Measurements from ENCODE around the gene CIRBP. TPM values are rescaled to one million over a fixed set of nuclear protein-coding genes. Genes with fewer than 3 reads are reported as not detected.
A peak's percentile ranks its signal among the peaks of the same experiment; 100 is the strongest.

Gene CIRBP
- total RNA-seq, 1 donor from 2014 or later, result 352 TPM

DNA sequence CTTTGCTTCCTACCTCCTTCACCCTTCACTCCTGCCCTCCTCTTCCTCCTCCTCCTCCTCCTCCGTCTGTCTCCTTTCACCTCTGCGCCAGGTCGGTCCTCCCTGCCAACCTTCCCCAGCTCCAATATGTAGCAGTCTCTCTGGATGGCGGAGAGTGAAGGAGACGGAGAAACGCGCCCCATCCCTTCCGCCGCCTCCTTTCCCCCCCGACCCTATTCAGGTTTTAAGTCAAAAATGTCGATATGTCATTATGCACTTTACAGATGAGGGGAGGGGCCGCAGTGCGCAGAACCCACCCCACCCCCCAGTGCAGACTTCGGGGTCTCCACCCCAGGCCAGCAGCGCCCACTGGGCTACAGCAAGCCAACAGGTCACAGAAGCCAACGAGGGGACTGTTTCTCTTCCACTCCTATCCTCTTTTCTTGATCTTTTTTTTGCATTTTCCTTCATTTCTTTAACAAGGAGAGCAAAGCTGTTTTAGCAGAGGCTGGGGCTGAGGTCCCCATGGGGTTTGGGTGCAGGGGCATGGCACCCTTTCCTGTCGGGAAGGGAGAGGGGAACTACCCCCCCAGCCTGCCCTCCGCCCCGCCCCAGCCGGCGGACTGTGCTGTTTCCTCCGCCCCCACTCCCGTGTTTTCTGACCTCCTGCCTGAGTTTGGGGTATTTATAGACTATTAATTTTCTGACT, 11.5 kb upstream of the CIRBP start:
- Histone ChIP-seq H3K27me3 (ENCODE audit: low read depth) (no peaks in the 10 kb centered on the region), H3K4me1 (peaks cover 91% of the 10 kb centered on the region)
- DNase-seq, result no peak

DNA sequence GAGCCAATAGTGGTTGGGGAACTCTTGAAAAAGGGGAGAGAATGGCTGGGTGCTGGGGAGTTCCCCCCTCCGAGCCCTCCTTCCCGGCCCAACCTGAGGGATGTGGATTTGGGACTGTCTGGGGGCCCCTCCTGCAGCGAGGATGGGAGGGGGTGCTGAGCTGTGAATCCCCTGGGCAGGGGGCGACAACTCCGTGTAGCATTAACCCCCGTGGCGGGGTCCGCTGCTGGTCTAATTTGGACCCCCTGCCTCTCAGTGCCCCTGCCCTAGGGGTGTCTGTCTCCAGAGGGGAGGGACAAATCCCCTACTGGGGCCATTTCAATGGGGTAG, 11.0 kb upstream of the CIRBP start:
- peak overlapping the region; percentile 76 for H3K4me3 ChIP-seq
- no peak for ATAC-seq
- peak overlapping the region; percentile 98 for H3K27ac ChIP-seq
- intact Hi-C loops (cut with DNase I), result no loop called here
- peaks cover 48% of the 10 kb centered on the region for H3K36me3 ChIP-seq
- peaks cover 94% of the 10 kb centered on the region for H3K4me1 ChIP-seq
- H3K27me3 ChIP-seq (ENCODE audit: low read depth), result no peaks in the 10 kb centered on the region
- no peaks in the 10 kb centered on the region for H3K9me3 ChIP-seq
- TF ChIP-seq, protein P1, sequence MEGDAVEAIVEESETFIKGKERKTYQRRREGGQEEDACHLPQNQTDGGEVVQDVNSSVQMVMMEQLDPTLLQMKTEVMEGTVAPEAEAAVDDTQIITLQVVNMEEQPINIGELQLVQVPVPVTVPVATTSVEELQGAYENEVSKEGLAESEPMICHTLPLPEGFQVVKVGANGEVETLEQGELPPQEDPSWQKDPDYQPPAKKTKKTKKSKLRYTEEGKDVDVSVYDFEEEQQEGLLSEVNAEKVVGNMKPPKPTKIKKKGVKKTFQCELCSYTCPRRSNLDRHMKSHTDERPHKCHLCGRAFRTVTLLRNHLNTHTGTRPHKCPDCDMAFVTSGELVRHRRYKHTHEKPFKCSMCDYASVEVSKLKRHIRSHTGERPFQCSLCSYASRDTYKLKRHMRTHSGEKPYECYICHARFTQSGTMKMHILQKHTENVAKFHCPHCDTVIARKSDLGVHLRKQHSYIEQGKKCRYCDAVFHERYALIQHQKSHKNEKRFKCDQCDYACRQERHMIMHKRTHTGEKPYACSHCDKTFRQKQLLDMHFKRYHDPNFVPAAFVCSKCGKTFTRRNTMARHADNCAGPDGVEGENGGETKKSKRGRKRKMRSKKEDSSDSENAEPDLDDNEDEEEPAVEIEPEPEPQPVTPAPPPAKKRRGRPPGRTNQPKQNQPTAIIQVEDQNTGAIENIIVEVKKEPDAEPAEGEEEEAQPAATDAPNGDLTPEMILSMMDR (IDR thresholded peaks at IDR 0.05), result no peak
- DNase-seq, result no peak

More for the DNA sequence above, 11.5 kb upstream of the CIRBP start:
- intact Hi-C loops (cut with DNase I), result no loop called here
- Histone ChIP-seq H3K27ac (peak overlapping the region; percentile 98), H3K4me3 (peak overlapping the region; percentile 76), H3K9me3 (no peaks in the 10 kb centered on the region), H3K36me3 (peaks cover 48% of the 10 kb centered on the region)
- TF ChIP-seq, protein P1 (IDR thresholded peaks at IDR 0.05), result no peak
- ATAC-seq, result no peak

DNA sequence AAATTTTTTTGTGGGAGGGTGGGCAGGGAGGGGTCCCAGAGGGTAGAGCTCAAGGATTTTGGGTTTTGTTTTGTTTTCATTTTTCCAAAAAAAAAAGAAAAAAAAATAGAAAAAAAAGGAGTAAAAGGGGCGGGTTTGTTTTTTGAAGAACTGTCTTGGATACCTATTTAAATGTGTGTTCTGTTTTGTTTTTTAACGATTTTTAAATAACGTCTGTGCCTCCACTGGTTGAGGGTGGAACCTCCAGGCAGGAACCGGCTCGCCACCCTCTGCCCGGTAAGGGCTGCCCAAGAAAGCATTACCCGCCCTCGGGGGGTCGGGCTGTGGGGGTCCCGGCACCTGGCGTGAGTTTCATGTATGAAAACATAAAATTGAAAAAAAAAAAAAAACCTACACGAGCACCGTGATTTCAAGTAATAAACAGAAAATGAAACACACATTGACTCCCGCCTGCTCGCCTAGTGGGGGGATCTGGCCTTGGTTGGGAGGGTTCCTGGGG, 10.4 kb upstream of the CIRBP start:
- DNase-seq, result no peak
- TF ChIP-seq, protein P1 (IDR thresholded peaks at IDR 0.05), result no peak
- peak overlapping the region; percentile 76 for H3K4me3 ChIP-seq
- peaks cover 44% of the 10 kb centered on the region for H3K36me3 ChIP-seq
- ATAC-seq, result no peak
- peak overlapping the region; percentile 98 for H3K27ac ChIP-seq
- intact Hi-C loops (cut with DNase I), result no loop called here
- no peaks in the 10 kb centered on the region for H3K9me3 ChIP-seq
- peaks cover 89% of the 10 kb centered on the region for H3K4me1 ChIP-seq
- H3K27me3 ChIP-seq (ENCODE audit: low read depth), result no peaks in the 10 kb centered on the region

DNA sequence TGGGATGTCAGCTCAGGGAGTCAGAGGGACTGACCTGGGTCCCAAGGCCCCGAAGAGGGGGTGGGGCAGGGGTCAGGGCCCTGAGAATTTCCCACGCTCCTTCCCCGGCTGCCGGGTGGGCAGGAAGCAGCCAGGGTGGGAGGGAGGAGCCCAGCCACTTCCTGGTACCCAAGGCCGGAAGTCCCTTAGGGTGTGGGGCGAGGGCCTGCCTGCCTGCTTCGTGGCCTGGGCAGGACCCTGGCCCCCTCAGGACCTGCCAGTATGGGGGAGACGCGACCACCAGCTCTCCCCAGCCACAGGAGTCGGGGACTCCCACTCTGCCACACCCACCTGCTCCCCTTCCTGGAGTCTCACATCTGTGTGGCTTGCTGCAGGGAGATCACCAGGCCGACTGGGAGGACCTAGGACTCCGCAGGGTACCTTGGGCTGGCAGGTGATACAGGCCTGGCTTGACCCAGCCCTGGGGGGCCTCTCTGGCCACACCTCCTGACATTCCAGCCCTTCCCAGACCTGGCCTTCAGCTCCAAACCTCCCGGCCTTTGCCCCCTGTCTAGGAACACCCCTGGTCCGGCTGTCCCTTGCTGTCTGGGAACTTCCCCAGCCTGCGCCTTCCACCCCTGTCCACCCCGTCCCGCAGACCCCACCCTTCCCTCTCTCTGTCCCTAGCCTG, 9.8 kb upstream of the CIRBP start:
- Histone ChIP-seq H3K4me1 (peaks cover 83% of the 10 kb centered on the region), H3K27me3 (ENCODE audit: low read depth) (no peaks in the 10 kb centered on the region), H3K27ac (peak overlapping the region; percentile 98), H3K36me3 (peaks cover 39% of the 10 kb centered on the region), H3K4me3 (peak overlapping the region; percentile 76), H3K9me3 (no peaks in the 10 kb centered on the region)
- ATAC-seq (peak; percentile 7 to 18), DNase-seq (peak; percentile 88)
- intact Hi-C loops (cut with DNase I), result no loop called here
- TF ChIP-seq, protein P1 (IDR thresholded peaks at IDR 0.05), result no peak

DNA sequence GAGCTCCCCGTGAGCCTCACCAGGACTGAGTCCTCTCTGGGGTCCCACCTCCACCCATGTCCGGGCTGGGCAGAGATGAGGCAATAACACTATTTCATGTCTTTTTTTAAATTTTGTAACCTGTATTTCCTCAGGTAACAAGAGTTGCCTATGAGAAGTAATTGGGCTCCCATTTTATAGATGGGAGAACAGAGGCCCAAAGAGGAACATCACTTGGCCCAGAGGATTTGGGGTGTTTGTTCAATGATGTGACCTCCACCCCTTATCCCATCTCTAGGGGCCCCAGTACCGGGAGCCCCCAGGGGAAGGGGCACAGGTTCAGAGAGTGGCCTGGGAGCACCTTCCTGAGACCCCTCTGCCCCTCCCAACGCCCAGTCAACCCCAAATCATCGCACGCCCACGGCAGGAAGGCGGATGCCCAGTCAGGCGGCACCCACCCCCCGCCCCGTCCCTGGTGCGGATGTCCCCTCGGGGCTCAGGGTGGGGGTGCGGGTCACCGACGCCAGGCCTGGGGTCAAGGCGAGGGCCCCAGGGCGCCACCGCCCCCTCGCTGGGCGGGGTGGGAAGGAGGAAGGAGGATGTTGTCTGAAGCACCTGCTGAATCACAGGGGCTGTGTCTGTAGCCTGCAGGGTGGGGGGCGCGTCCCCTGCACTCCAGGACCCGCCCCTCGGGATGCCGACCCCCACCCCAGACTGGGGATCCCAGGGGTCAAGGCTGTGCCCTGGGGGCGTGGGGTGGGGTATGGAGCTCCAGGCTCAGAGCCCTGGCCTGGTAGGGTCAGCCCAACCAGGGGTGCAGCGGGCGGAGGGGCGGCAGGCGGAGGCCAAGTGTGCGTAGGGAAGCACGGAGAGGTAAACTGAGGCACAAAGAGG, 9.0 kb upstream of the CIRBP start:
- Histone ChIP-seq H3K36me3 (peaks cover 31% of the 10 kb centered on the region), H3K4me1 (peaks cover 82% of the 10 kb centered on the region), H3K27me3 (ENCODE audit: low read depth) (no peaks in the 10 kb centered on the region), H3K4me3 (peak overlapping the region; percentile 76), H3K27ac (peak overlapping the region; percentile 98), H3K9me3 (no peaks in the 10 kb centered on the region)
- intact Hi-C loops (cut with DNase I), result no loop called here
- peak; percentile 2 to 4 for ATAC-seq
- TF ChIP-seq, protein P1 (IDR thresholded peaks at IDR 0.05), result no peak
- DNase-seq, result peak; percentile 72

Measured in lower lobe of right lung (tissue), 2 donors.